ENCODE data around the gene CLK2. TPM values are rescaled to one million over a fixed set of nuclear protein-coding genes. Genes with fewer than 3 reads are reported as not detected.

CLK2 gene
- total and polyA plus RNA-seq, 7 donors = 7.2 to 45.9 (median 23.2) TPM

- Histone ChIP-seq H3K4me1 (peaks cover 0 to 42% (median 35%) of the 10 kb centered on the region in 4 donors), H3K36me3 (peaks cover 0 to 9% (median 0%) of the 10 kb centered on the region in 4 donors), H3K27me3 (no peaks in the 10 kb centered on the region), H3K4me3 (peak within 1 kb of the TSS; percentile 48 to 91 (median 78)), H3K27ac (peak within 1 kb of the TSS; percentile 95 to 100 (median 98)), H3K9me3 (no peaks in the 10 kb centered on the region)
- 18 to 19% methylated on average over 51 of the region's 51 CpGs for WGBS, 2 donors
- peak; percentile 93 for DNase-seq
- intact Hi-C loops (cut with DNase I) = no loop called here
- peak; percentile 79 to 87 (median 85) for TF ChIP-seq POLR2AphosphoS5 (IDR thresholded peaks at IDR 0.05)
- TF ChIP-seq POLR2A (IDR thresholded peaks at IDR 0.05) = peak in 1 of 2 donors; percentile 36
- no peak for TF ChIP-seq CTCF (IDR thresholded peaks at IDR 0.05)
- no peak for TF ChIP-seq EP300 (IDR thresholded peaks at IDR 0.05)
Measured at GRCh38 chr1:155320661-155321617, 47.6 kb upstream of the CLK2 start, which contains the start of gene RUSC1. TSS of gene RUSC1 (plus strand) at chr1:155320894. CDS start at chr1:155321774, 880 bp downstream.

- Histone ChIP-seq H3K36me3 (peaks cover 0 to 9% (median 0%) of the 10 kb centered on the region in 4 donors), H3K9me3 (no peaks in the 10 kb centered on the region), H3K27me3 (no peaks in the 10 kb centered on the region), H3K27ac (peak overlapping the region; percentile 95 to 100 (median 98)), H3K4me3 (peak overlapping the region; percentile 48 to 91 (median 78)), H3K4me1 (peaks cover 0 to 35% (median 28%) of the 10 kb centered on the region in 4 donors)
- no peak for DNase-seq
- TF ChIP-seq POLR2A (IDR thresholded peaks at IDR 0.05) = no peak
- TF ChIP-seq POLR2AphosphoS5 (IDR thresholded peaks at IDR 0.05) = no peak
- TF ChIP-seq CTCF (IDR thresholded peaks at IDR 0.05) = no peak
- no peak for TF ChIP-seq EP300 (IDR thresholded peaks at IDR 0.05)
- intact Hi-C loops (cut with DNase I) = no loop called here
- 27 to 32% methylated on average over 11 of the region's 11 CpGs for WGBS, 2 donors
Measured at GRCh38 chr1:155320252-155320651, 46.9 kb upstream of the CLK2 start.

GRCh38 chr1:155319536-155319935 is 46.2 kb upstream of the CLK2 start:
- TF ChIP-seq EP300 (IDR thresholded peaks at IDR 0.05) (no peak), POLR2AphosphoS5 (IDR thresholded peaks at IDR 0.05) (no peak), POLR2A (IDR thresholded peaks at IDR 0.05) (no peak), CTCF (IDR thresholded peaks at IDR 0.05) (no peak)
- peaks cover 0 to 16% (median 0%) of the 10 kb centered on the region in 4 donors for H3K36me3 ChIP-seq
- no peak overlapping the region for H3K27ac ChIP-seq
- DNase-seq = peak; percentile 63
- H3K9me3 ChIP-seq = no peaks in the 10 kb centered on the region
- WGBS, 2 donors = 86 to 90% methylated on average over 5 of the region's 5 CpGs
- intact Hi-C loops (cut with DNase I) = no loop called here
- H3K27me3 ChIP-seq = no peaks in the 10 kb centered on the region
- H3K4me3 ChIP-seq = no peak overlapping the region
- peaks cover 0 to 30% (median 25%) of the 10 kb centered on the region in 4 donors for H3K4me1 ChIP-seq

DNA sequence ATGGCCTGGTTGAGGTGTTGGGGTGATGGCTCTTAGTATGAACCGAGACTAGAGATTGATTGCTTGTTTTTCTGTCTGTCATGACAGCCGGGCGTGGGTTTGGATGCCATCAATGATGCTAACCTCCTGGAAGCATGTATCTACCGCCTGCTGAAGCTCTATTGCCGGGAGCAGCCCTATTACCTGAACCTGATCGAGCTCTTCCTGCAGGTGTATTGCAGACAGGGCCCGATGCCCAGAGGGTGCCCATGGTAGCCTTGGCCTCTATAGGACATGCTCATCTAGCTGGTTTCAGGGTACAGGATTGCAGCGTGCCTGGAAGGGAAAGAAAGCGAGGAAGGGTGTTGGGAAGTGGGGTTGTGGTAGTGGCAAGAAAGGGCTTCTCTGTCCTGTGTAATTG is 44.8 kb upstream of the CLK2 start:
- DNase-seq = peak; percentile 39
- Histone ChIP-seq H3K4me3 (no peak overlapping the region), H3K9me3 (no peaks in the 10 kb centered on the region), H3K4me1 (peaks cover 0 to 30% (median 25%) of the 10 kb centered on the region in 4 donors), H3K27me3 (no peaks in the 10 kb centered on the region), H3K27ac (no peak overlapping the region), H3K36me3 (peaks cover 0 to 30% (median 2%) of the 10 kb centered on the region in 4 donors)
- no peak for TF ChIP-seq POLR2A (IDR thresholded peaks at IDR 0.05)
- WGBS, 2 donors = 94 to 96% methylated on average over 9 of the region's 9 CpGs
- intact Hi-C loops (cut with DNase I) = no loop called here

GRCh38 chr1:155316922-155317321 is 43.6 kb upstream of the CLK2 start:
- Histone ChIP-seq H3K4me3 (no peak overlapping the region), H3K36me3 (peaks cover 0 to 42% (median 3%) of the 10 kb centered on the region in 4 donors), H3K9me3 (no peaks in the 10 kb centered on the region), H3K27ac (no peak overlapping the region), H3K4me1 (peaks cover 0 to 20% (median 17%) of the 10 kb centered on the region in 4 donors), H3K27me3 (no peaks in the 10 kb centered on the region)
- DNase-seq = no peak
- 35 to 80% methylated on average over 3 of the region's 3 CpGs for WGBS, 2 donors
- intact Hi-C loops (cut with DNase I) = no loop called here
- no peak for TF ChIP-seq POLR2AphosphoS5 (IDR thresholded peaks at IDR 0.05)
- TF ChIP-seq EP300 (IDR thresholded peaks at IDR 0.05) = no peak
- TF ChIP-seq CTCF (IDR thresholded peaks at IDR 0.05) = no peak
- no peak for TF ChIP-seq POLR2A (IDR thresholded peaks at IDR 0.05)
